ENCODE data around the gene CPZ. TPM values are rescaled to one million over a fixed set of nuclear protein-coding genes. Genes with fewer than 3 reads are reported as not detected.
A peak's percentile ranks its signal among the peaks of the same experiment; 100 is the strongest.

Gene CPZ
- total RNA-seq, 4 donors from 2014 or later = 4.1 to 12.9 (median 6.5) TPM

GRCh38 chr4:8585721-8586212 lies 6.8 kb upstream of the CPZ start:
- Histone ChIP-seq H3K4me3 (replicated peaks in 1 of 3) (no peak overlapping the region), H3K36me3 (no peaks in the 10 kb centered on the region), H3K4me1 (peaks cover 0 to 13% of the 10 kb centered on the region in 2 donors), H3K27ac (no peak overlapping the region), H3K9me3 (no peaks in the 10 kb centered on the region), H3K27me3 (no peaks in the 10 kb centered on the region)
- TF ChIP-seq CTCF (IDR thresholded peaks at IDR 0.05) (no peak), POLR2A (IDR thresholded peaks at IDR 0.05) (no peak)
- WGBS, 2 donors = 66 to 69% methylated on average over 4 to 7 of the region's 7 CpGs
- DNase-seq = no peak
- intact Hi-C loops (cut with DNase I) = no loop called here

GRCh38 chr4:8586246-8586645 lies 6.3 kb upstream of the CPZ start:
- Histone ChIP-seq H3K4me3 (replicated peaks in 1 of 3) (no peak overlapping the region), H3K27ac (no peak overlapping the region), H3K9me3 (no peaks in the 10 kb centered on the region), H3K27me3 (no peaks in the 10 kb centered on the region), H3K36me3 (no peaks in the 10 kb centered on the region), H3K4me1 (peaks cover 0 to 12% of the 10 kb centered on the region in 2 donors)
- DNase-seq = no peak
- TF ChIP-seq CTCF (IDR thresholded peaks at IDR 0.05) (no peak), POLR2A (IDR thresholded peaks at IDR 0.05) (no peak)
- 57% methylated on average over 5 of the region's 5 CpGs; no CpG with 5 or more reads in 1 of the 2 donors for WGBS, 2 donors
- intact Hi-C loops (cut with DNase I) = no loop called here

- intact Hi-C loops (cut with DNase I) = no loop called here
- peak; percentile 2 to 18 for DNase-seq
Observed at GRCh38 chr4:8586671-8587468, 5.7 kb upstream of the CPZ start.

GRCh38 chr4:8587469-8588195 lies 4.9 kb upstream of the CPZ start:
- Histone ChIP-seq H3K4me1 (peaks cover 4 to 18% of the 10 kb centered on the region in 2 donors), H3K36me3 (no peaks in the 10 kb centered on the region), H3K4me3 (replicated peaks in 1 of 3) (no peak overlapping the region), H3K9me3 (no peaks in the 10 kb centered on the region), H3K27ac (no peak overlapping the region), H3K27me3 (no peaks in the 10 kb centered on the region)
- intact Hi-C loops (cut with DNase I) = no loop called here
- DNase-seq = no peak
- WGBS, 2 donors = 76 to 91% methylated on average over 16 to 18 of the region's 18 CpGs
- no peak for TF ChIP-seq POLR2A (IDR thresholded peaks at IDR 0.05)
- TF ChIP-seq CTCF (IDR thresholded peaks at IDR 0.05) = no peak

More at GRCh38 chr4:8586671-8587468, 5.7 kb upstream of the CPZ start:
- no peaks in the 10 kb centered on the region for H3K9me3 ChIP-seq
- H3K36me3 ChIP-seq = no peaks in the 10 kb centered on the region
- no peak overlapping the region for H3K4me3 ChIP-seq (replicated peaks in 1 of 3)
- WGBS, 2 donors = 56 to 69% methylated on average over 14 to 24 of the region's 37 CpGs
- TF ChIP-seq POLR2A (IDR thresholded peaks at IDR 0.05) (no peak), CTCF (IDR thresholded peaks at IDR 0.05) (peak in 3 of 6 experiments; percentile 22 to 34 (median 25))
- peaks cover 0 to 12% of the 10 kb centered on the region in 2 donors for H3K4me1 ChIP-seq
- H3K27ac ChIP-seq = no peak overlapping the region
- no peaks in the 10 kb centered on the region for H3K27me3 ChIP-seq

GRCh38 chr4:8588196-8588470 lies 4.4 kb upstream of the CPZ start:
- intact Hi-C loops (cut with DNase I) = no loop called here
- Histone ChIP-seq H3K9me3 (no peaks in the 10 kb centered on the region), H3K27me3 (no peaks in the 10 kb centered on the region), H3K4me1 (peaks cover 7 to 23% of the 10 kb centered on the region in 2 donors), H3K4me3 (replicated peaks in 1 of 3) (no peak overlapping the region), H3K27ac (no peak overlapping the region), H3K36me3 (no peaks in the 10 kb centered on the region)
- TF ChIP-seq CTCF (IDR thresholded peaks at IDR 0.05) (no peak), POLR2A (IDR thresholded peaks at IDR 0.05) (no peak)
- no peak for DNase-seq
- whole genome bisulfite sequencing, 2 donors = 81 to 100% methylated on average over 2 of the region's 2 CpGs

Data from thyroid gland (tissue), 4 donors.